Activated T-cell treated with anti-CD3 and anti-CD28 coated beads for 4 hours (primary cell): ENCODE measurements around the gene PFN4.

ENCODE experiments used
- DNase-seq: peaks from one replicate; pipeline ENCODE4 v3.0.0-alpha.2; 2020

PFN4 gene

DNA sequence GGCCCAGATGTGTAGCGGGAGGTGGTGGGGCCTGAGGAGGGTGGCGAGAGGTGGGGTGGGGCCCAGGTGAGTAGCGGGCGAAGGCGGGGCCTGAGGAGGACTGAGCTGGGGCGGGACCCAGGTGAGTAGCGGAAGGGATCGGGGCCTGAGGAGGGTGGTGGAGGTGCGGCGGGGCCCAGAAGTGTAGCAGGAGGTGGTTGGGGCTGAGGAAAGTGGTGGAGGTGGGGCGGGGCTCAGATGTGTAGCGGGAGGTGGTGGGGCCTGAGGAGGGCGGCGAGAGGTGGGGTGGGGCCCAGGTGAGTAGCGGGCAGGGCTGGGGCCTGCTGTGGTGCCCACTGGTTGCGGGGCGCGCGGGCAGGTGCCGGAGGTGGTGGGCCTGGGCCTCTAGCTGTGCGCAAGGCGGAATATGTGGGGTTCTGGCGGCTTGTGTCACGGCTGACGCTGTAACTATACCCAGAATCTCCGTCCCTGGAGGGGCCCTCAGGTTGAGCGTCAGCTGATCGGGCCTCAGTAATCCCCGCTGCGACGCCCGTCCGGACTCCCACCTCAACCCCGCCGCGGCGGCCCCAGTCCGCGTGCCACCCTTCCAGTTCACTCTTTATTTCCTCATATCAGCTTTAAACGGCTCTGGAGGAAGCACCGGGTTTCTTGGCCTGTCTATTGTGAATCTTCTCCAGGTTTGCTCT is 46.1 kb downstream of the PFN4 start:
- DNase-seq, result no peak

DNA sequence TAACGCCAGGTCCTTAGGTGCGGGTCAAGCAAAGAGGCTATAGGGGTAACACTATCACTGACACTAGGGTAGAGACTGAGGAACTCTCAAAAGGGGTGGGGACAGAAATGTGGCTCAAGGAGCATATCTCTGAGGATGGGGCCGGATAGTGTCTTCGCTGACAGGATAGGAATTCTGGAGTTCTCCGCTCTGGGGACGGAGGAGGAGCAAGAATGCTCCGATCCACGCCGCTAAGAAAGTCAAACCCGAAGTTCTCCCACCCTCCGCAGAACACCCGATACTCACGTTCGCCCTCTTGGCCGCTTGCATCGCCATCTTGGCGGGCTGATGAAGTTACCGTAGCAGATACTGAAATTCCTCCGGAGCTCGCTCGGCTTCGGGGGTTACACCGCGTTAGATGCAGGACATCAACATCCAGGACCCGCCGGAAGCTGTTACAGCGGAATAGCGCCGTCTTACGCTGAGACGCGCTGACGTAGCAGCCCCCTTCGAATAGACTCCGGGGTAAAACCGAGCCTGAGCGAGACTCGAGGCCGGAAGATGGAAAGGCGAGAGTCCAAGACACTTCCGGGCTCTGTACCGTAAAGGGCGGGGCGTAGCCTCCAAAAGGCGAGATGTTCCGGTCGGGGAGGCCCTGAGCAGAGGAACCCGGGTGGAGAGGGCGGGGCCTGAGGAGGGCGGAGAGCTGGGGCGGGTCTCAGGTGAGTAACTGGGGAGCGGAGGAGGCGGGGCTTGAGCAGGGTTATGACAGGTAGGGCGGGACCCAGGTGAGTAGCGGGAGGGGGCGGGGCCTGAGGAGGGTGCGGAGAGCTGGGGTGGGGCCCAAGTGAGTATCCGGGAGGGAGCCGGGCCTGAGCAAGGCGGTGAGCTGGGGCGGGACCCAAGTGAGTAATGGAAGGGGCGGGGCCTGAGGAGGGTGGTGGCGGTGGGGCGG is 47.0 kb downstream of the PFN4 start, which contains the start of gene SF3B6:
Gene SF3B6 (minus strand): TSS at position 412 of the 934 bp plus-strand sequence. CDS start 97 bp downstream, at position 315.
- peak; percentile 100 for DNase-seq

DNA sequence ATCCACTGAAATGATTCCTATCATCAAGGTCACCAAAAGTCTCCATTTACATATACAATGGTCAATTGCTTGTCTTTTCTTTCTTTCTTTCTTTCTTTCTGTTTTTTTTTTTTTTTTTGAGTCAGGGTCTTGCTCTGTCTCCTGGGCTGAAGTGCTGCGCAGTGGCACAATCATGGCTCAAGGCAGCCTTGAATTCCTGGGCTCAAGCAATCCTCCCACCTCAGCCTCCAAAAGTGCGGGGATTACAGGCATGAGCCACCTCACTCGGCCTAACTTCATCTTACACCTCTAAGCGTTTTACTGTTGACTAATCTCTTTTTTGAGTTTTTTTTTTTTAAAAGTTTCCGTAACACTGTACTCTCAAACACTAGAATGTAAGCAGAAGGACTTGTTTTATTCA is 47.9 kb downstream of the PFN4 start:
- DNase-seq, result no peak

DNA sequence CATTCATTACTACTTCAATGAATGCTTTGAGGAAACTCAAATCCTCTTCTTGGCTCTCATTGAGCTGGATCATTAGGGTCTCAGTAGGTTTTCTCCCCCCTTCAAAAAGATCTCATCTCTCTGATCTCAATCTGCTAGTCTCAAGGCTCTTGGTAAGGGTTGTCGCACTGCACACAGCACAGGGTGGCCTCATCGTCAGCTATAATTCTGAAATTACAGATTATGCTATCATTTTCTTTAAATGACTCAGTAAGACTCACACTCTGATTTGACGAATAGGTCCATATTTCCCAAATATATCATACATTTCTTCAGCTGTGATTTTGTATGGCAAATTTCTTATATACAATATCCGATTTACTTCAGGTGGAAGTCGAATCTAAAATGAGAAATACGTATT is 49.3 kb downstream of the PFN4 start:
- no peak for DNase-seq

DNA sequence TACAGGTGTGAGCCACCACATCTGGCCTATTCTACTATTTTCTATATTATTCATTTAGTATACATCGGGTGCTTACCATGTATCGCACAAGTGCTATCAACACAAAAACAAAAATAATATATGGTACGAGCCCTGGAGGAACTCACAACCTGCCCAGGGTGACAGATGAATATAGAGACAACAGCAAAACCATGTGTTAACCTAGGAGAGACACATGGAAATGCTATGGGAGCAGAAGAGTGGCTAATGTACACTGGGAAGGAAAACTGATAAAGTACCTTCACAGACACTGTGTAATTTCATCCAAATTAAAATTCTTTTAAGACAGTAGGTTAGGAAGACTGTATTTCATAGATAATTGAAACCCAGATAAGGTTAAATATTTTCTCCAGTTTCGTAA is 50.9 kb downstream of the PFN4 start:
- no peak for DNase-seq

DNA sequence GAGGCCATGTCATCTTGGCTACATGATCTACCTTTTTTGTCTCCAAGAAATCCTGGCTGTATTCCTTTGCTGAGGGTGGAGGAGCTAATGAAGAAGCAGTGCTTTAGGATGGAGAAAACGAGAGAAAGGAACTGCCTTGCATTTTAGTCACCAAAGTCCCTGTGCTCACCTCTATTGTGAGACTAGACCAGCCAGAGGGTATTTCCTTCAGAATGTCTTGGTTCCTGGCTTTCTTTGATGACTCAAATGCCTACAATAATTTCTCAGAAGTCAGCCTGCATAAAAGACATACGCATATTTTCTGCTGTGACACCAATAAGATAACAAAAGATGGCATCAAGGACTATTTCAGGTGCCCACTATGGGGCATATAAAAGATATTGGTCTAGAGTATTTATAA is 57.8 kb downstream of the PFN4 start:
- no peak for DNase-seq
